ENCODE measurements around the gene NFIX. TPM values are rescaled to one million over a fixed set of nuclear protein-coding genes. Genes with fewer than 3 reads are reported as not detected.

Gene NFIX
- total and polyA plus RNA-seq, 2 of the 13 experiments (the other 11 are each of a cell fraction or from before 2014, with no cell fraction given), result 3.4 to 5.4 TPM

GRCh38 chr19:12956446-12957388, 38.6 kb upstream of the NFIX start, which contains the start of gene GADD45GIP1 (continued):
- TF ChIP-seq ZBED4 (CRISPR knock-in tag; IDR thresholded peaks at IDR 0.05; ENCODE audit: borderline replicate concordance) (peak; percentile 51), THAP11 (CRISPR knock-in tag; IDR thresholded peaks at IDR 0.05) (peak; percentile 80), ZNF580 (CRISPR knock-in tag; IDR thresholded peaks at IDR 0.05; ENCODE audit: borderline replicate concordance, low read depth) (no peak), PHF21A (CRISPR knock-in tag; IDR thresholded peaks at IDR 0.05) (no peak), HMGXB3 (CRISPR knock-in tag; IDR thresholded peaks at IDR 0.05; ENCODE audit: borderline replicate concordance) (no peak), CHD2 (IDR thresholded peaks at IDR 0.05; ENCODE audit: low read depth, low read length) (no peak), ZNF44 (CRISPR knock-in tag; IDR thresholded peaks at IDR 0.05) (peak; percentile 54; the same call in 1 of the 2 replicates), ZNF232 (CRISPR knock-in tag; IDR thresholded peaks at IDR 0.05; ENCODE audit: borderline replicate concordance) (no peak; the same call in 1 of the 2 replicates), TOPORS (CRISPR knock-in tag; IDR thresholded peaks at IDR 0.05) (peak; percentile 52; the same call in 1 of the 2 replicates), AHDC1 (CRISPR knock-in tag; IDR thresholded peaks at IDR 0.05; ENCODE audit: borderline replicate concordance) (no peak), ZNF331 (CRISPR knock-in tag; IDR thresholded peaks at IDR 0.05) (peak; percentile 35; the same call in 1 of the 2 replicates)
